ENCODE results near the gene LRPAP1.

DNA sequence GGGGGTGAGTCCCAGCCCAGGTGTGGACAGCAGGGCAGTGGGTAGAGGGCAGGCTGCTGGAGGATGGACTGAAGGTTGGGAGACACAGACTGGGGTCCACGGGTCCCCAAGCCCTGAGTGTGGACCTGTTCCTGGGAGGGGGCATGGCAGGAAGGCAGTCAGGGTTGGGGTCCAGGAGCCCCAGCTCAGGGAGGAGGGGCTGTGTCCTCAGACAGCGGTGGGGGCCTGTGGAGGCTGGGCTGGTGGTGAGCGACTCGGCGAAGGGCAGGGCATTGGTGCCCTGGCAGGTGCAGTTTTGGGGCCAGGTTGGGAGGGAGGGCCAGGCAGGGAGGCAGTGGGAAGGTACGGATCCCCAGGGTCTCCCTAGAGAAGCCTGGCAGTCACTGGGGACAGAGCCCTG lies 35.1 kb downstream of the LRPAP1 start:
- TF ChIP-seq, protein P1, sequence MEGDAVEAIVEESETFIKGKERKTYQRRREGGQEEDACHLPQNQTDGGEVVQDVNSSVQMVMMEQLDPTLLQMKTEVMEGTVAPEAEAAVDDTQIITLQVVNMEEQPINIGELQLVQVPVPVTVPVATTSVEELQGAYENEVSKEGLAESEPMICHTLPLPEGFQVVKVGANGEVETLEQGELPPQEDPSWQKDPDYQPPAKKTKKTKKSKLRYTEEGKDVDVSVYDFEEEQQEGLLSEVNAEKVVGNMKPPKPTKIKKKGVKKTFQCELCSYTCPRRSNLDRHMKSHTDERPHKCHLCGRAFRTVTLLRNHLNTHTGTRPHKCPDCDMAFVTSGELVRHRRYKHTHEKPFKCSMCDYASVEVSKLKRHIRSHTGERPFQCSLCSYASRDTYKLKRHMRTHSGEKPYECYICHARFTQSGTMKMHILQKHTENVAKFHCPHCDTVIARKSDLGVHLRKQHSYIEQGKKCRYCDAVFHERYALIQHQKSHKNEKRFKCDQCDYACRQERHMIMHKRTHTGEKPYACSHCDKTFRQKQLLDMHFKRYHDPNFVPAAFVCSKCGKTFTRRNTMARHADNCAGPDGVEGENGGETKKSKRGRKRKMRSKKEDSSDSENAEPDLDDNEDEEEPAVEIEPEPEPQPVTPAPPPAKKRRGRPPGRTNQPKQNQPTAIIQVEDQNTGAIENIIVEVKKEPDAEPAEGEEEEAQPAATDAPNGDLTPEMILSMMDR (optimal IDR thresholded peaks at IDR 0.05 in 1 of 3, IDR thresholded peaks at IDR 0.05 in 1 of 3, conservative IDR thresholded peaks at IDR 0.05 in 1 of 3; ENCODE audit: extremely low read depth in 1 of 3, insufficient read depth in 2 of 3, low read length in 3 of 3), result no peak
- TF ChIP-seq EZH2 (IDR thresholded peaks at IDR 0.05; ENCODE audit: low read length), result no peak

Data from keratinocyte (primary cell).